SK-N-MC (cell line): ENCODE measurements around the gene PDE4D.

ENCODE experiments used
- EZH2 ChIP-seq: fragments of 200-600 bp; sonication (generic); IDR thresholded peaks from one replicate; pipeline ENCODE4 v1.6.1; 2017; ENCODE audit warnings: antibody characterized with exemption
- POLR2AphosphoS5 ChIP-seq: IDR thresholded peaks from 2 replicates; pipeline ENCODE4 v1.6.1; 2012; ENCODE audit warnings: mild to moderate bottlenecking, low read depth, low read length, borderline replicate concordance

DNA sequence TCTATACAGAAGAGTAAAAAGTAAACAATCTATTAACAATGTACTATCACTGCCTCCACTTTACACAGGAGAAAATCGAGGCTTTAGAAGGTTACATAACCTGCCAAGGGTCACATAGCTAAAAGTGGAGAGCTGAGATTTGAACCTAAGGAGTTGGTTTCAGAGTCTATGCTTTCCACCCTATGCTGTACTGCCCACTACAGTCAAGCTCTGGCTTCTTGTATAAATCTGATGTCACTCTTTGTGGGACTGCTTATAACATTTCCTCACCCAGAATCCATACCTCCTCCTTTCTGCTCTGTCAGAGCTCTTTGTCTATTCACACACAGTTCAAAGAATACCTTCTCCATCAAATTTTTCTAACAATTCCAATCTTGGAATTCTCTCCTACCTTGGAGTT is 807.5 kb downstream of the PDE4D start:
- TF ChIP-seq POLR2AphosphoS5 (no peak), EZH2 (no peak)
